Measurements from ENCODE around the gene E2F1.
"Not testable (repeated sequence)": the region's sequence is repeated elsewhere in the genome, so short reads cannot be mapped to it uniquely, and the experiment has no call there.

E2F1 gene

GRCh38 chr20:33710681-33711445 is 24.7 kb upstream of the E2F1 start:
- DNase-seq, result no peak

GRCh38 chr20:33709905-33710541 is 23.8 kb upstream of the E2F1 start:
- no peak for DNase-seq

- no peak for DNase-seq
Measured at GRCh38 chr20:33709398-33709797, 23.2 kb upstream of the E2F1 start.

GRCh38 chr20:33707668-33708067 is 21.5 kb upstream of the E2F1 start:
- DNase-seq, result no peak

- no peak for DNase-seq
Measured at GRCh38 chr20:33704197-33704924, 18.2 kb upstream of the E2F1 start.

- DNase-seq, result no peak
Measured at GRCh38 chr20:33703498-33704137, 17.4 kb upstream of the E2F1 start.

- DNase-seq, result no peak
Measured at GRCh38 chr20:33702861-33703260, 16.7 kb upstream of the E2F1 start.

GRCh38 chr20:33701629-33702450 is 15.7 kb upstream of the E2F1 start:
- DNase-seq, result no peak

- not testable (repeated sequence) for DNase-seq
Measured at GRCh38 chr20:33700696-33701441, 14.7 kb upstream of the E2F1 start.

GRCh38 chr20:33698966-33699365 is 12.8 kb upstream of the E2F1 start:
- DNase-seq, result not testable (repeated sequence)

- no peak for DNase-seq
Measured at GRCh38 chr20:33697129-33697528, 10.9 kb upstream of the E2F1 start.

- no peak for DNase-seq
Measured at GRCh38 chr20:33696448-33696847, 10.3 kb upstream of the E2F1 start.

- DNase-seq, result no peak
Measured at GRCh38 chr20:33694639-33695012, 8.4 kb upstream of the E2F1 start.

GRCh38 chr20:33693741-33694638 is 7.8 kb upstream of the E2F1 start:
- DNase-seq, result no peak

- no peak for DNase-seq
Measured at GRCh38 chr20:33693289-33693688, 7.1 kb upstream of the E2F1 start.

GRCh38 chr20:33689973-33690372 is 3.8 kb upstream of the E2F1 start:
- DNase-seq, result peak; percentile 54

- no peak for DNase-seq
Measured at GRCh38 chr20:33689493-33689892, 3.3 kb upstream of the E2F1 start.

GRCh38 chr20:33688938-33689424 is 2.8 kb upstream of the E2F1 start:
- DNase-seq, result no peak

- no peak for DNase-seq
Measured at GRCh38 chr20:33687993-33688937, 2.1 kb upstream of the E2F1 start.

All from stimulated activated CD4-positive, alpha-beta T cell treated with anti-CD3 and anti-CD28 coated beads, Interleukin-4, amount 100 ng/mL, for 24 hours (primary cell).